HepG2 (cell line): ENCODE measurements around the gene CAMK1.

Experiments used
- CTCF ChIP-seq: sonication (generic); formaldehyde crosslinking; IDR thresholded peaks from 2 replicates; pipeline ENCODE4 v1.5.0; 2020; ENCODE audit warnings: mild to moderate bottlenecking, missing genetic modification reagents, moderate library complexity
- ETV5 ChIP-seq: IDR thresholded peaks from 2 replicates; pipeline ENCODE4 v1.6.1; 2018; ENCODE audit warnings: missing biosample characterization, missing genetic modification reagents, inconsistent platforms, borderline replicate concordance
- HDAC1 ChIP-seq: sonication (generic); formaldehyde crosslinking; IDR thresholded peaks from 2 replicates; pipeline ENCODE4 v1.5.1; 2020; ENCODE audit warnings: mild to moderate bottlenecking, missing genetic modification reagents
- HNRNPLL ChIP-seq: fragments of 200-400 bp; formaldehyde crosslinking; IDR thresholded peaks from 2 replicates; pipeline ENCODE4 v1.6.1; 2017; ENCODE audit warnings: mild to moderate bottlenecking, low read depth, low read length; ENCODE audit not compliant: poor library complexity, severe bottlenecking
- NR1H2 ChIP-seq: sonication (generic); formaldehyde crosslinking; IDR thresholded peaks from 2 replicates; pipeline ENCODE4 v1.8.1; 2022; ENCODE audit warnings: low read depth, missing genetic modification reagents, borderline replicate concordance
- NR2F1 ChIP-seq, 2 experiments: fragments of 450-650 bp in 1 of 2; formaldehyde crosslinking in 1 of 2; IDR thresholded peaks; 2 replicates each; pipeline versions ENCODE4 v1.5.0 to v1.6.1; 2016 to 2020; ENCODE audit warnings: mild to moderate bottlenecking in 1 of 2, missing compliant biosample characterization in 1 of 2, missing genetic modification reagents in 1 of 2, moderate library complexity in 1 of 2
- POLR2A ChIP-seq, 2 experiments: IDR thresholded peaks; 2 replicates each; pipeline ENCODE4 v1.6.1; 2011; ENCODE audit warnings: low read depth in 2 of 2, low read length in 2 of 2, mild to moderate bottlenecking in 1 of 2, moderate library complexity in 1 of 2; ENCODE audit not compliant: insufficient read depth in 1 of 2
- RBM39 ChIP-seq: fragments of 200-400 bp; formaldehyde crosslinking; IDR thresholded peaks from one replicate; pipeline ENCODE4 v1.6.1; 2018; ENCODE audit warnings: antibody characterized with exemption, mild to moderate bottlenecking, low read depth, low read length; ENCODE audit not compliant: poor library complexity, severe bottlenecking
- SUZ12 ChIP-seq: fragments of 150-350 bp; IDR thresholded peaks from 2 replicates; pipeline ENCODE4 v1.6.1; 2014; ENCODE audit warnings: low read depth, low read length
- TBP ChIP-seq: sonication (generic); formaldehyde crosslinking; IDR thresholded peaks from 2 replicates; pipeline ENCODE4 v1.5.0; 2020; ENCODE audit warnings: missing genetic modification reagents
- ZKSCAN8 ChIP-seq: IDR thresholded peaks from 2 replicates; pipeline ENCODE4 v1.6.1; 2016; ENCODE audit warnings: borderline replicate concordance, missing genetic modification reagents, missing compliant biosample characterization
- ZNF382 ChIP-seq: sonication (generic); formaldehyde crosslinking; IDR thresholded peaks from 2 replicates; pipeline ENCODE4 v1.5.0; 2020; ENCODE audit warnings: missing genetic modification reagents, mild to moderate bottlenecking, borderline replicate concordance
- ZNF737 ChIP-seq: sonication (generic); formaldehyde crosslinking; IDR thresholded peaks from 2 replicates; pipeline ENCODE4 v1.5.0; 2020; ENCODE audit warnings: missing genetic modification reagents, mild to moderate bottlenecking, borderline replicate concordance

- TF ChIP-seq NR1H2 (CRISPR knock-in tag) (no peak), ZNF382 (CRISPR knock-in tag) (no peak), HDAC1 (CRISPR knock-in tag) (no peak), CTCF (no peak), ZKSCAN8 (no peak), ZNF737 (CRISPR knock-in tag) (no peak), NR2F1 (CRISPR knock-in tag; IDR thresholded peaks at IDR 0.05) (no peak), HNRNPLL (no peak), TBP (CRISPR knock-in tag) (no peak), ETV5 (CRISPR knock-in tag) (no peak), POLR2A (IDR thresholded peaks at IDR 0.05; ENCODE audit: insufficient read depth in 1 of 2, low read depth in 2 of 2, low read length in 2 of 2) (no peak), SUZ12 (no peak), RBM39 (no peak)
These were observed 59.5 kb downstream of the CAMK1 start for GRCh38 chr3:9710174-9710739.
